HG02623 (cell line): ENCODE data around the gene PAMR1.

Source experiments
- ATAC-seq: cut with Tn5 transposase; IDR thresholded peaks from one replicate; pipeline ENCODE4 v1.9.1; 2021; ENCODE audit warnings: moderate library complexity; ENCODE audit not compliant: unreplicated experiment

The PAMR1 gene

DNA sequence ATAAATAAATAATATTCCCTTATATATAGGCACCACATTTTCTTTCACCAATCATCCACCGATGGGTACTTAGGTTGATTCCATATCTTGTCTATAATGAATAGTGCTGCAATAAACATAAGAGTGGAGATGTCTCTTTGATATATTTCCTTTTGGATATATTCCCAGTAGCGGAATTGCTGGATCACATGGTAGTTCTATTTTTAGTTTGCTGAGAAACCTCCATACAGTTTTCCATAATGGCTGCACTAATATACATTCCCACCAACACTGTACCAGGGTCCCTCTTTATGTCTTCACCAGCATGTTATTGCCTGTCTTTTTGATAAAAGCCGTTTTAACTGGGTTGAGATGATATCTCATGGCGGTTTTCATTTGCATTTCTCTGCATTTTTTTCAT is 23.6 kb downstream of the PAMR1 start:
- ATAC-seq: no peak

DNA sequence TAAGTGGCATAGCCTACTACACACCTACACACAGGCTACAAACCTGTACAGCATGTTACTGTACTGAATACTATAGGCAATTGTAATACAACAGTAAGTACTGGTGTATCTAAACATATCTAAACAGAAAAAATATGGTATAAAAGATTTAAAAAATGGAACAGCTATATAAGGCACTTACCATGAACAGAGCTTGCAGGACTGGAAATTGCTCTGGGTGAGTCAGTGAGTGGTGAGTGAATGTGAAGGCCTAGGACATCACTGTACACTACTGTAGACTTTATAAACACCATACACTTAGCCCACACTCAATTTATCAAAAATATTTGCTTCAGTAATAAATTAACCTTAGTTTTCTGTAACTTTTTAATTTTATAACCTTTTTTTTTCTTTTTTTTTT is 24.7 kb downstream of the PAMR1 start:
- ATAC-seq: no peak

GRCh38 chr11:35496416-35496815 is 29.0 kb downstream of the PAMR1 start:
- no peak for ATAC-seq

DNA sequence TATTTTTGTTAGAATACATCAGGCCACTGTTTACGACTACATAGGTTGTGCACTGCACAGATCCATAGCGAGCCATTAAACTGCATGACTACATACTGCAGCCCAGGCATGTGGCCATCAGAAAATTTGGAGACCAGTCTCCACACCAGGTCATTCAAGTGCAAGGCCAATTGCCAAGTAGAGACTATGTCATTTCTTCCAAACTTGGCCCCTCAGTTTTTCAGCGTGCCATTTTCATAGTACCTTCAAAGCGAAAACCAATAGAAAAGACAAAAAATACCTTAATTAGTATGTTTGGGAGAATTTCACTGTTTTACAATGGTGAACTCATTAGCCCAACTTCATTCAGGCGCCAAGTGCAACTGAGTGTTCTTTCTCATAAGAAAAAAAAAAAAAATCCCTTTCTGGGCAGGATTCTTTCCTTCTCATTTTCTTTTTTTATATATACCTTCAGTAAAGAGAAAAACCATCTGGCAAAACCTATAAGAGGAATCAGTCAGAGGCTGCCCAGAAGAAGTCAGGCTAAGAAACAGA is 30.4 kb downstream of the PAMR1 start:
- ATAC-seq: no peak

GRCh38 chr11:35491231-35491871 is 34.1 kb downstream of the PAMR1 start:
- no peak for ATAC-seq

- no peak for ATAC-seq
These were observed 37.3 kb downstream of the PAMR1 start for GRCh38 chr11:35488117-35488516.

GRCh38 chr11:35487532-35488078 is 37.8 kb downstream of the PAMR1 start:
- ATAC-seq: no peak

DNA sequence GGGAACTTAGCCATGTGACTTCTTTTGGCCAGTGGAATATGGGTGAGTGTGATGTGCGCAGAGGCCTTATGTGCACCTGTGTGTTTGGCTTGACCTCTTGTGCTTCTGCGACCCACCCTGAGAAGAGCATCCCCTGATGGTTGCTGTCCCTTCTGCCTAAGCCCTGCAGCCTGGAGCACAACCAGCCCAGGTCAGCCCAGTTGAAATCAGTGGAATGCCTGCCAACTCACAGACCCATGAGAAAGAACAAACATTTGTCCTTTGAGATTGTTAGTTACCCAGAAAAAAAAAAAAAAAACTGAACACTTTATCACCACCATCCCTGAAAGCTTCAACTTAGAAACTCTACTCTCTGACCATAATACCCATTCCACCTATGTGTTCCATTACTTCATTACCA is 38.5 kb downstream of the PAMR1 start:
- ATAC-seq: no peak

GRCh38 chr11:35486446-35486845 is 39.0 kb downstream of the PAMR1 start:
- ATAC-seq: no peak

DNA sequence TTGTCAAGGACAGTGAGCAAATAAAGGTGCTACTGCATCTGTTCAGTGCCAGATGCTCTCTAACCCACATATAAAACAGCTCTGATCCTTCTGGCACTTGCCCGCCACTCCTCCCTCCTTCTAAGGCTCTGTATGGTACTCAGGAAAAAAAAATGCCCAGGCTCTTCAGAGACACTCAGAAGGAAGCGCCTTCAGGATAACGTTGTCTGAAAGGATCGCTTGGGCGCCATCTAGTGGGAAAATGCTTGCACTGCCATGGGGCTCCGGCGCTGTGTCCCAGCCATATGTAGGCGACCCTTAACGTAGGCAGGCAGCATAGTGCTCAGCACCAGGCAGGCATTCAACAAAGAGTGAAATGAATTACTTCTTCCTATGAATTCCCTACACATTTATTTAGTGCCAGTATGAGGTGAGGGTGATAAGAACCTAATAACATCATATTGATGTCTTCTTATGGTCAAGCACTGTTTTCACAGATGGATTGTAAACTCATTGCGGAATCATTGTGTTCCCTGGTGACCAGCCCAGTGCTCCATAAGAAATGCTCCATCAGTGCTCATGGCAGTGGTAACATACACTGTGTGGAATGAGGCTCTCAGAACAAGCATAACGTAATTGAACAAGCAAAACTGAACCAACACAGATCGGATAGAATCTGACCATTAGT is 39.6 kb downstream of the PAMR1 start:
- peak; percentile 92 for ATAC-seq

DNA sequence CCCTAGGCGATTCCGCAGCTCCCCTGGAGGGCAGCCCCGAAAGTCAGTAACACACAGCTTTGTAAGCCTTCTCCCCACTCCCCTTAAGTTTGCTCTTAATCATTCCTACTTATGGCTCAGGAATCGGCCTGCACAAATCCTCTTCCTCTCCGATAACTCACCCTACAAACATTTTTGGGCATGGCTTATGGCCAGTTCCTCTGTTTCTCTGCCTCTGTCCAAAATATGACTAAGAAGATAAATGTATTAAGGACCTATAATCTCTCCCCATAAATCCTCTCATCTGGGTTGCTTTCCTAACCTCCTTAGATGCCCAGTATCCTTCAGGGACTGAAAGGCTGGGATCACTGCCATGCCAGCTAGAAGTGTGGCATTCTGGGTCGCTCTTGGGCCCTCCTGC is 41.0 kb downstream of the PAMR1 start:
- no peak for ATAC-seq

GRCh38 chr11:35483131-35483820 is 42.1 kb downstream of the PAMR1 start:
- no peak for ATAC-seq

- no peak for ATAC-seq
These were observed 45.7 kb downstream of the PAMR1 start for GRCh38 chr11:35479731-35480130.

DNA sequence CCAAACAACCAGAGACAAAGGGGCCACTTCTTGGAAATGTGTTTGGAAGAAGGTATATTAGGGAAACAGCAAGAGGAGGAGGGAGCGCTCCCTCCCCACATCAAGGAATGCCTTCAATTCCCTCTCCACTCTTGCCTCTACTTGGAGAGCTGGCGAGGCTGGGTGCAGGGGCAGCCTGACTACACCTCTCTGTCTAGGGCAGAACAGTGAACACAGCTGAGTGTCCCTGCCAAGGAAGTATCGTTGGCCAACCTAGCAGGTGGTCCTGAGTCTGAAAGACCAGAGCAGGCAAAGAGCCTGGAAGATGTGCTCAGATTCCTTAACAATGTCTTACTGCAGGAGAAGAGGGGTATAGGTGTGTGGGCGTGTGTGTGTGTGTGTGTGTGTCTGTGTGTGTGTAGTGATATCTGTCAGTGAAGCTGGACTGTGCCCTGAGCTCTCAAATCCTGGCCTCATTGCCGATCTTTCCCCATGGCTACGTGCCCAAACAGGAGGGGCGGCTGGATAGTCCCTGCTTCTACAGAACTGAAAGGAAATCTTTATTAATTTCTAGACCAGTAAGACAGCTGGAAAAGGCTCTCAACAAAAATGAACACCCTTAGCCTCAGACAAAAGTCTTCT is 46.8 kb downstream of the PAMR1 start:
- no peak for ATAC-seq

GRCh38 chr11:35477901-35478300 is 47.5 kb downstream of the PAMR1 start:
- ATAC-seq: no peak

GRCh38 chr11:35474688-35475087 is 50.7 kb downstream of the PAMR1 start:
- ATAC-seq: no peak

DNA sequence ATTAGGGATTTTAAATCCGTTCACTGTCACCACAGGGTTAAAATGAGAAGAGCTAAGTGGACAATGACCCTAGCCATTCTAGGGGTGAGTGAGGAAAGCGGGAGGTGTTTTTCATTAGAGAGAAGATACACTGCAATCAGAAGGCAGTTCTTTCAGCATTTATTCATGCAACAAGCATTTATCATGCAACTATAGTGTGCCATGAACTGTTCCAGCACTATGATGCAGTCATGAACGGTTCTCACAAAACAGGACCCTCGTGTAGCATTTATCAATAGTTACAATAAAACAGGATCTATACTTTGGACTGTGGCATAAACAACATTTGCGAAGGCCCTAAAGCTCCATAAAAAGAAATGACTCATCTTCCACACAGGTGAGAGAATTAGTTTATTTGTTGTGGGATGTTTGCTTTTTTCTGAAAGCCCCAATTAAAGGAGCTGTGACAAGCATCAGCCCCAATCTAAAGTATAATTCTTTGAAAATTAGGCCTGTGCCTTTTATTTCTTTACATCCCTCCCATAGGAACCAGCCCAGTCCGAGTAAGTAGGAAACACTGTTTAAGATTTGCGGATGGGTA is 51.5 kb downstream of the PAMR1 start:
- ATAC-seq: no peak

DNA sequence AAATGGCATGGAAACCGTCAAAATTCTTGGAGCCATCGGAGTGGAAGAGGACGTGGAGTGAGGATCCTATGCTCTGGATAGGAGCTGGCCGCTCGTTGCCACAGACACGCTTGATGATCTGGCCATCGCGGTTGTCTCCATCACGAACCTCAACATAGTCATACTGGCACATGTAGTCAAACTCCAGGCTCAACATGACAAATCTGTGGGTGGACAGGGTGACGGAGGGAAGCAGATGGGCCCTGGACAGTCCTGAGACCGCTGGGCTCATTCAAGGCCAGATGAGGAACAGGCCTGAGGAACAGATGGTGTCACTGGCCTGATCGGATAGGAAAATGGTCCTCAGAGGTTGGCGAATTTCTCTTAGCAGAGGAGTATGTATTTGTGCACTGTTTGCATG is 54.8 kb downstream of the PAMR1 start:
- ATAC-seq: no peak

GRCh38 chr11:35466058-35466457 is 59.4 kb downstream of the PAMR1 start:
- ATAC-seq: no peak

DNA sequence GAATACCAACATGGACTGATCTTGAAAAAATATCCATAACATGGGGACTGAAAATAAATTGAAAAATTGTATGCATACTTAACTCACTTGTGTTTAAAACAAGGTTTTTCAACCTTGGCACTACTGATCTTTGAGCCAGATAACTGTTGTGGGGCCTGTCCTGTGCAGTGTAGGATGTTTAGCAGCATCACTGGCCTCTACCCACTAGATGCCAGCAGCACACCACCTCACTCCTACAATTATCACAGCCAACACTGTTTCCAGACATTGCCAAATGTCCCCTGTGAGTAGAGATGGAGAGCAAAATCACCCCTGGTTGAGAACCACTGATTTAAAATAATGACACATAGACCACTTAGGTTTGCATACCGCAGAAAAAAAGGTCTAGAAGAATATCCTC is 61.1 kb downstream of the PAMR1 start:
- no peak for ATAC-seq

DNA sequence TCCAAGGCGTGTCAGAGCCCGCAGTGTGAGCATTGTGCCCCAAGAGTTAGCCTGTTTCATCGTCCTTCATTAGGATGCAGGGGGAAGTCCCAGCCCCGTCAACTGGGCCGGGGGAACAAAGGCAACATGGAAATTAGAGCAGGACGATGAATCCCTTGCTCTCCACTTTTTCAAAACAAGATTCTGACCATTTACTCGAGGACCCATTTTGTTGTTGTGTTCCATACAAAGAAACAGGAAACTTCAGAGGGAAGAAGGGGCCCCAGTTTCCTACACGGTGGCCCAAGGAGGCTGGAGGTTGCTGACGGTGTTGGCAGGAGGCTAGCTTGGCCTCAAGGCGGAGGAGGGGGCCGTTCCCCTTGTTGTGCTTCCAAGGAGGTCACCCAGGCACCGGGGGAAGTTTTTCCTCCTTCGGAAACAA is 62.1 kb downstream of the PAMR1 start:
- ATAC-seq: no peak
